Kidney glomerular epithelial cell (primary cell): ENCODE measurements around the gene FUCA1.

Source experiments
- DNase-seq: peaks from one replicate; lab custom pipeline; 2025; lab: John Stamatoyannopoulos, UW

FUCA1 gene

GRCh38 chr1:23801338-23801748 is 66.7 kb downstream of the FUCA1 start:
- DNase-seq = no peak

GRCh38 chr1:23800400-23801337 is 67.4 kb downstream of the FUCA1 start, which contains the start of gene GALE:
GALE (minus strand) TSS chr1:23800754; CDS start chr1:23799007, 1,747 bp downstream.
- DNase-seq = peak; percentile 83

GRCh38 chr1:23799570-23800399 is 68.3 kb downstream of the FUCA1 start:
- peak; percentile 61 for DNase-seq

GRCh38 chr1:23799255-23799569 is 68.9 kb downstream of the FUCA1 start:
- no peak for DNase-seq

DNA sequence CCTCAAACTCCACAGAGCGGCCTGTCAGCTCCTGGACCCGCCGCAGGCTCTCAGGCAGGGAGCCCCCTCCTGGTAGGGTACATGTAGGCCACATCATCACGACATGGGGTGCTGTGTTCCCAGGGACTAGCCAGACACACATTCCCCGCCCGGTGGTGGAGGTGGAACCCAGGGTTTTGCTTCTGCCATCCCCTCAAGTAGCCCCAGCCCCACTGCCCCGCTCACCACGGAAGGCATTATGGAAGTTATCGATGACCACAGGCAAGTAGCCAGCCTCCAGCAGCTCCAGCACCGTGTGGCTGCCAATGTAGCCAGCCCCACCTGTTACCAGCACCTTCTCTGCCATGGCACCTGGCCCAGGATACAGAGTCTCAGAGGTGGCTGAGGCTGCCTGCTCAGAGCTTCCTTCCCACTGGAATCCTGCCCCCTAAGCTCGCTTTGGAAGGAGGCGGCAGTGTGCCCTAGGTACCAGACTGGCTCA is 69.4 kb downstream of the FUCA1 start:
- DNase-seq = no peak

GRCh38 chr1:23797478-23798448 is 70.3 kb downstream of the FUCA1 start:
- no peak for DNase-seq

DNA sequence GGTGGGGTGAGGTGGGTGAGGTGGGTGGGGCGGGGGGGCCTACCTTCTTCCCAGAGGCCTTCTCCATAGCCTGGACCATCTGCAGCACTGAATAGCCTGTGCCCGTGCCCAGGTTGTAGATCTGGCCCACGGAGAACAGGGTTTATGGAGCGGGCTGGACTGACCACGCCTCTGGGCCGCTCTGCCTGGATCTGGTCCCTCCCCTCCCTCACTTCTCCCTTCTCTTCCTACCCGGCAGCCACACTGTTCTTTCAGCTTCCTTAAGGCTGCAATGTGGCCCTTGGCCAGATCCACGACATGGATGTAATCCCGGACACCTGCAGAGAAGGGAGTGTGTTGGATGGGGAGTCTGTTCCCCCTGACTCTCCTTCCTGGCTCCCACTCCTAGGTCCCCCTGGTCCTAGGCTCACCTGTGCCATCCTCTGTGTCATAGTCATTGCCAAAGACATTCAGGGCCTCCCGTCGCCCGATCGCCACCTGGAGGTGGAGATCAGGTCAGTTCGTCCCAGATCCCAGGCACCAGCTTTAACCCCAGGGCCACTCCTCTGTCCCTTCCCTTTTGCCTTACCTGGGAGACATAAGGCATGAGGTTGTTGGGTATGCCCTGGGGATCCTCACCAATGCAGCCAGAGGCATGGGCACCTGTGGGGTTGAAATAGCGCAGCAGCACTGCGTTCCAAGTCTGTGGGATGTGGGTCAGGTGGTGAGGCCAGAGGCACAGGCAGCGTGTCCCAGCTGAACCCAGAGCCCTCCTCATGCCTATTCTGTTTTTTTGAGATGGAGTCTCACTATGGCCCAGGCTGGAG is 71.4 kb downstream of the FUCA1 start:
- no peak for DNase-seq

- DNase-seq = no peak
Measured at GRCh38 chr1:23795676-23796465, 72.2 kb downstream of the FUCA1 start.
